GM13976 (cell line): ENCODE measurements around the gene TBC1D16.

ENCODE experiments used
- DNase-seq: peaks from one replicate; pipeline ENCODE4 v3.0.0; 2012; ENCODE audit warnings: low spot score
- CTCF ChIP-seq: IDR thresholded peaks from 2 replicates; pipeline ENCODE4 v1.5.1; 2012; ENCODE audit warnings: borderline replicate concordance, mild to moderate bottlenecking; ENCODE audit not compliant: insufficient read depth; ENCODE audit errors: extremely low read depth, missing control alignments, control extremely low read depth
- in situ Hi-C: fragments of 300-500 bp; cut with MboI; formaldehyde crosslinking; loops from one replicate; pipeline ENCODE4 v1.12.0; 2022; ENCODE audit warnings: low sequenced_read_pairs, mixed read lengths, inconsistent platforms; ENCODE audit not compliant: unreplicated experiment

TBC1D16 gene

GRCh38 chr17:80072410-80072809, 36.7 kb upstream of the TBC1D16 start:
- DNase-seq, result no peak
- no peak for TF ChIP-seq CTCF
- in situ Hi-C loops, result no loop called here

GRCh38 chr17:80071116-80071841, 35.6 kb upstream of the TBC1D16 start:
- in situ Hi-C loops, result no loop called here

GRCh38 chr17:80070375-80071115, 34.9 kb upstream of the TBC1D16 start:
- in situ Hi-C loops, result no loop called here
- TF ChIP-seq CTCF, result no peak
- DNase-seq, result no peak

More at GRCh38 chr17:80071116-80071841, 35.6 kb upstream of the TBC1D16 start:
- no peak for TF ChIP-seq CTCF
- DNase-seq, result no peak

- TF ChIP-seq CTCF, result no peak
- in situ Hi-C loops, result no loop called here
Observed at GRCh38 chr17:80068301-80069222, 32.9 kb upstream of the TBC1D16 start.

GRCh38 chr17:80067393-80067986, 31.8 kb upstream of the TBC1D16 start:
- no peak for DNase-seq
- in situ Hi-C loops, result no loop called here
- TF ChIP-seq CTCF, result no peak

More at GRCh38 chr17:80068301-80069222, 32.9 kb upstream of the TBC1D16 start:
- DNase-seq, result no peak
